Progenitor cell of endocrine pancreas (in vitro differentiated cells): ENCODE results near the gene SNRNP40. TPM values are rescaled to one million over a fixed set of nuclear protein-coding genes. Genes with fewer than 3 reads are reported as not detected.
A peak's percentile ranks its signal among the peaks of the same experiment; 100 is the strongest.

Source experiments
- DNase-seq: peaks from one replicate; pipeline ENCODE4 v3.0.0; 2021; ENCODE audit warnings: low spot score; ENCODE audit not compliant: unreplicated experiment
- H3K27ac Mint-ChIP-seq: 2 replicates; pipeline ENCODE4 v1.8.0; 2021; ENCODE audit warnings: mild to moderate bottlenecking, moderate library complexity, mixed read lengths
- H3K27me3 Mint-ChIP-seq: 2 replicates; pipeline ENCODE4 v1.8.0; 2021; ENCODE audit warnings: mixed read lengths
- H3K36me3 Mint-ChIP-seq: 2 replicates; pipeline ENCODE4 v1.8.0; 2022; ENCODE audit warnings: mixed read lengths; ENCODE audit not compliant: insufficient read depth
- H3K4me1 Mint-ChIP-seq: 2 replicates; pipeline ENCODE4 v1.8.0; 2021; ENCODE audit warnings: low read depth, mixed read lengths
- H3K4me3 Mint-ChIP-seq: 2 replicates; pipeline ENCODE4 v1.8.0; 2021; ENCODE audit warnings: low read depth, mild to moderate bottlenecking, moderate library complexity, mixed read lengths
- H3K9me3 Mint-ChIP-seq: 2 replicates; pipeline ENCODE4 v1.8.0; 2021; ENCODE audit warnings: low read depth, mixed read lengths
- CTCF ChIP-seq: fragments of 200-600 bp; sonication (generic); IDR thresholded peaks from one replicate; pipeline ENCODE4 v1.5.0; 2021; ENCODE audit warnings: antibody characterized with exemption, mild to moderate bottlenecking; ENCODE audit not compliant: unreplicated experiment
- total RNA-seq: library from RNA; stranded (reverse); gene quantifications from 2 replicates; pipeline ENCODE4 v1.2.1, GENCODE V29; 2021

Gene SNRNP40
- total RNA-seq, 1 donor from 2014 or later: 75.2 TPM

GRCh38 chr1:31238986-31239613 lies 57.5 kb downstream of the SNRNP40 start:
- peak overlapping the region; percentile 97 for H3K27ac Mint-ChIP-seq
- no peaks in the 10 kb centered on the region for H3K36me3 Mint-ChIP-seq
- peak; percentile 27 for DNase-seq
- peaks cover 10% of the 10 kb centered on the region for H3K4me1 Mint-ChIP-seq
- no peak for TF ChIP-seq CTCF
- H3K27me3 Mint-ChIP-seq: peaks cover 34% of the 10 kb centered on the region
- peak overlapping the region; percentile 83 for H3K4me3 Mint-ChIP-seq
- no peaks in the 10 kb centered on the region for H3K9me3 Mint-ChIP-seq

GRCh38 chr1:31238612-31238985 lies 58.0 kb downstream of the SNRNP40 start:
- TF ChIP-seq CTCF: no peak
- Mint-ChIP-seq H3K27me3 (peaks cover 33% of the 10 kb centered on the region), H3K9me3 (no peaks in the 10 kb centered on the region), H3K4me1 (peaks cover 10% of the 10 kb centered on the region), H3K4me3 (peak overlapping the region; percentile 83), H3K36me3 (no peaks in the 10 kb centered on the region), H3K27ac (peak overlapping the region; percentile 97)
- no peak for DNase-seq

- DNase-seq: no peak
- Mint-ChIP-seq H3K27me3 (peaks cover 19% of the 10 kb centered on the region), H3K9me3 (no peaks in the 10 kb centered on the region), H3K36me3 (no peaks in the 10 kb centered on the region), H3K4me1 (peaks cover 5% of the 10 kb centered on the region), H3K4me3 (no peak overlapping the region), H3K27ac (no peak overlapping the region)
- TF ChIP-seq CTCF: no peak
These were observed 61.7 kb downstream of the SNRNP40 start for GRCh38 chr1:31234870-31235269.

GRCh38 chr1:31234123-31234708 lies 62.4 kb downstream of the SNRNP40 start:
- Mint-ChIP-seq H3K9me3 (no peaks in the 10 kb centered on the region), H3K4me3 (no peak overlapping the region), H3K4me1 (peaks cover 5% of the 10 kb centered on the region), H3K27ac (no peak overlapping the region), H3K36me3 (no peaks in the 10 kb centered on the region), H3K27me3 (peaks cover 19% of the 10 kb centered on the region)
- no peak for TF ChIP-seq CTCF
- no peak for DNase-seq

- no peak for TF ChIP-seq CTCF
- Mint-ChIP-seq H3K4me1 (no peaks in the 10 kb centered on the region), H3K4me3 (no peak overlapping the region), H3K27ac (peak overlapping the region; percentile 23), H3K9me3 (no peaks in the 10 kb centered on the region), H3K36me3 (no peaks in the 10 kb centered on the region), H3K27me3 (peaks cover 7% of the 10 kb centered on the region)
- no peak for DNase-seq
These were observed 63.9 kb downstream of the SNRNP40 start for GRCh38 chr1:31232689-31233088.
